Astrocyte of the spinal cord (primary cell): ENCODE measurements around the gene RAD51C.
"Not testable (repeated sequence)": the region's sequence is repeated elsewhere in the genome, so short reads cannot be mapped to it uniquely, and the experiment has no call there.

Source experiments
- DNase-seq: peaks from one replicate; pipeline ENCODE4 v3.0.0; 2011; ENCODE audit warnings: low read depth, low spot score
- H3K4me3 ChIP-seq: 2 replicates; pipeline ENCODE4 v1.5.1; 2011; ENCODE audit warnings: low read depth, mild to moderate bottlenecking, low read length, moderate library complexity
- in situ Hi-C: cut with HindIII; loops from 2 replicates; pipeline ENCODE4 v1.10.0; 2017; ENCODE audit warnings: low sequenced_read_pairs
- TF ChIP-seq, protein P1 (sequence below): IDR thresholded peaks from 2 replicates; pipeline ENCODE4 v1.5.1; 2012; ENCODE audit warnings: low read depth, mild to moderate bottlenecking, low read length, inconsistent platforms

The RAD51C gene

DNA sequence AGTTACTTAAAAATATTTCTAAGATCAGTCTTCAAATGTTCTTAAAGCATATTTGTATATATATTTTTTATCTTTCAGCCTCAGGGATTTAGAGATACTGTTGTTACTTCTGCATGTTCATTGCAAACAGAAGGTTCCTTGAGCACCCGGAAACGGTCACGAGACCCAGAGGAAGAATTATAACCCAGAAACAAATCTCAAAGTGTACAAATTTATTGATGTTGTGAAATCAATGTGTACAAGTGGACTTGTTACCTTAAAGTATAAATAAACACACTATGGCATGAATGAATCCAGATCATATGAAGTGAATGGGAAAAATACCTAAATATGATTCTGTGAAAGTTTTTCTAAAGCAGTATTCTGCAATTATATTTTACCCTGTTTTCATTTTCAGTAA is 41.6 kb downstream of the RAD51C start:
- in situ Hi-C loops = no loop called here
- H3K4me3 ChIP-seq = no peak overlapping the region
- TF ChIP-seq, protein P1, sequence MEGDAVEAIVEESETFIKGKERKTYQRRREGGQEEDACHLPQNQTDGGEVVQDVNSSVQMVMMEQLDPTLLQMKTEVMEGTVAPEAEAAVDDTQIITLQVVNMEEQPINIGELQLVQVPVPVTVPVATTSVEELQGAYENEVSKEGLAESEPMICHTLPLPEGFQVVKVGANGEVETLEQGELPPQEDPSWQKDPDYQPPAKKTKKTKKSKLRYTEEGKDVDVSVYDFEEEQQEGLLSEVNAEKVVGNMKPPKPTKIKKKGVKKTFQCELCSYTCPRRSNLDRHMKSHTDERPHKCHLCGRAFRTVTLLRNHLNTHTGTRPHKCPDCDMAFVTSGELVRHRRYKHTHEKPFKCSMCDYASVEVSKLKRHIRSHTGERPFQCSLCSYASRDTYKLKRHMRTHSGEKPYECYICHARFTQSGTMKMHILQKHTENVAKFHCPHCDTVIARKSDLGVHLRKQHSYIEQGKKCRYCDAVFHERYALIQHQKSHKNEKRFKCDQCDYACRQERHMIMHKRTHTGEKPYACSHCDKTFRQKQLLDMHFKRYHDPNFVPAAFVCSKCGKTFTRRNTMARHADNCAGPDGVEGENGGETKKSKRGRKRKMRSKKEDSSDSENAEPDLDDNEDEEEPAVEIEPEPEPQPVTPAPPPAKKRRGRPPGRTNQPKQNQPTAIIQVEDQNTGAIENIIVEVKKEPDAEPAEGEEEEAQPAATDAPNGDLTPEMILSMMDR = no peak
- no peak for DNase-seq

DNA sequence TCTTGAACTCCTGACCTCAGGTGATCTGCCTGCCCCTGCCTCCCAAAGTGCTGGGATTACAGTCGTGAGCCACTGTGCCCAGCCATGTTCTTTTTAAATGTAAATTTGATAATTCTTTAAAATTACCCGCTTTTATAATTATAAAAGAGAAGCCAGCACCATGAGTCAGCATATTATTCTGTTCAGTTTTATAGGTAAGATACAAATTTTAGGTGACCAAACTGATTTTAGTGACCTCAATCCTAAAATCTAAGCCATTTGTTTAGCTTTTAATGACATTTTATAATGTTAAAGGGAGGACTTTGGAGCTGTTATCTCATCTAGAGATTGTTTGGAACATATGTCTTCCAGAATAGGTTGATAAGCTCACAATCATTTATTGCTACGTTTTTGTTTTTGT is 42.4 kb downstream of the RAD51C start:
- TF ChIP-seq, protein P1 = no peak
- in situ Hi-C loops = no loop called here
- DNase-seq = no peak
- H3K4me3 ChIP-seq = no peak overlapping the region

DNA sequence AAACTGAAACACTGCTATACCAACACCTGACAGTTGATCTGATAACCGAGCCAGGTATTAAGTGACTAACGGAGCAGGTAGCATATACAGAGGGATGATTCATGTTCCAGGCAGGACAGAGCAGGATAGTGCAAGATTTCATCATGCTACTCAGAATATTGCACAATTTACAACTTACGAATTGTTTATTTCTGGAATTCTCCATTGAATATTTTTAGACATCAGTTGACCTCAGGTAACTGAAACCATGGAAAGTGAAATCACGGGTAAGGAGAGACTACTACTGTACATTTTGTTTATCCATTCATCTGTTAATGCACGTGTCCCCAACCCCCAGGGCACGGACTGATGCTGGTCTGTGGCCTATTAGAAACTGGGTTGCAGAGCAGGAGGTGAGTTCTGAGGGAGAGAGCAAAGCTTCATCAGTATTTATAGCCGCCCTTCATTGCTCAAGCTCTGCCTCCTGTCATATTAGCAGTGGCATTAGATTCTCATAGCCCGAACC is 48.8 kb downstream of the RAD51C start:
- no peak overlapping the region for H3K4me3 ChIP-seq
- no peak for DNase-seq
- in situ Hi-C loops = no loop called here
- TF ChIP-seq, protein P1 = no peak

DNA sequence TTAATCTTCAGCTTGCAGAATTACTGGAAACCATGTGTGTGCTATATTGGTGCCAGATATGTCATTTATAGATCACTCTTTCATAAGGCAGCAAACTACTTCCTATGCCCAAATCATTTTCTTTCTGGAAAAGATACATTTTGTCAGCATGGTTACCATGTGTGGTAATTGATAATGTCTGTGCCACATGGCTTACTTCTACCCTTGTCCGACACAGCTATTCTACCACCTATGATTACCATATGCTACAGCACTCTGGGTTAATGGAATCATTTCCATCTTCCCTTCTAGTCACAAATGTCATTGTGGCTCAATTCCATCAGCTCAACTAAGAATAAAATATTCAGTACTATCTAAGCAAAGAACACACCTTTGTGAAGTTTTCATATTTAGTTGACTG is 55.3 kb downstream of the RAD51C start:
- H3K4me3 ChIP-seq = no peak overlapping the region
- TF ChIP-seq, protein P1 = no peak
- no peak for DNase-seq
- in situ Hi-C loops = no loop called here

DNA sequence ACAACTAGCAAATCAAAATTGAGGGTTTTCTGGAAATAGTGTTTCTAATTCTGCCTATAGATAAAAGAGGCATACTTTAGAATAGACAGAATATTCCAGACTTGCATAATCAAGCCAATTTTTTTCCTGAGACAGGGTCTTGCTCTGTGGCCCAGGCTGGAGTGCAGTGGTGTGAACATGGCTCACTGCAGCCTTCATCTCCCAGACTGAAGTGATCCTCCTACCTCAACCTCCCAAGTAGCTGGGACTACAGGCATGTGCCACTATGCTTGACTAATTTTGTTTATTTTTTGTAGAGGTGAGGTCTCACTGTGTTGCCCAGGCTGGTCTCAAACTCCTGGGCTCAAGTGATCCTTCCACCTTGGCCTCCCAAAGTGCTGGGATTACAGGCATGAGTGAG is 57.2 kb downstream of the RAD51C start:
- DNase-seq, in situ Hi-C loops, H3K4me3 ChIP-seq: not testable (repeated sequence)

GRCh38 chr17:58753026-58753425 is 60.6 kb downstream of the RAD51C start:
- no peak for DNase-seq
- TF ChIP-seq, protein P1 = no peak
- no peak overlapping the region for H3K4me3 ChIP-seq
- in situ Hi-C loops = no loop called here

DNA sequence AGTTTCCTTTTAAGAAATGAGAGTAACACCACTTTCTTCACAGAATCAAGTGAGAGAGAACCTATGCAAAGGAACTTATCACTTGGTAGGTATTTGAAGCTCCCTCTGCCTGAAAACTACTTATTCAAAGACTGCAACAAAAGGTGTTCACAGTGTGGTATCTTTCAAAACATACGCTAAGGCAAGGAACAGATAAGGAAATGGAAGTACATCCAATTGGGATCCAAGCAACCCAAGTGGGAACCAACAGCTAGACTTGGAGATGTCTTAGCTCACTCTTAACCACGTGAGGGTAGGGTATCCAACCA is 62.8 kb downstream of the RAD51C start:
- no peak for DNase-seq
- in situ Hi-C loops = no loop called here
- peak overlapping the region; percentile 49 for H3K4me3 ChIP-seq
- TF ChIP-seq, protein P1 = no peak
